ENCODE measurements around the gene ADAMTSL3.
"Not testable (repeated sequence)": the region's sequence is repeated elsewhere in the genome, so short reads cannot be mapped to it uniquely, and the experiment has no call there.

The ADAMTSL3 gene

GRCh38 chr15:83961311-83961710 is 307.4 kb downstream of the ADAMTSL3 start:
- Histone ChIP-seq H3K4me3 (IDR thresholded peaks at IDR 0.05; ENCODE audit: insufficient read depth, low read depth, low read length) (no peak overlapping the region), H4K20me1 (ENCODE audit: insufficient read depth) (no peaks in the 10 kb centered on the region)
- no peak for TF ChIP-seq CTCF (conservative IDR thresholded peaks at IDR 0.05; ENCODE audit: low read depth, low read length)

GRCh38 chr15:83964967-83965366 is 311.0 kb downstream of the ADAMTSL3 start:
- H3K79me2 ChIP-seq (ENCODE audit: insufficient read depth, low read depth); H3K4me1 ChIP-seq (ENCODE audit: low read depth, poor library complexity, severe bottlenecking); H3K4me3 ChIP-seq (IDR thresholded peaks at IDR 0.05; ENCODE audit: insufficient read depth, low read depth, low read length); H2AFZ ChIP-seq (ENCODE audit: low read depth); H3K36me3 ChIP-seq (ENCODE audit: insufficient read depth); H3K9ac ChIP-seq; H3K27me3 ChIP-seq (ENCODE audit: insufficient read depth, low read depth); H3K4me2 ChIP-seq; H3K27ac ChIP-seq; H4K20me1 ChIP-seq (ENCODE audit: insufficient read depth): not testable (repeated sequence)

More at GRCh38 chr15:83961311-83961710, 307.4 kb downstream of the ADAMTSL3 start:
- Histone ChIP-seq H3K36me3 (ENCODE audit: insufficient read depth) (no peaks in the 10 kb centered on the region), H3K9ac (no peak overlapping the region), H3K79me2 (ENCODE audit: insufficient read depth, low read depth) (no peaks in the 10 kb centered on the region), H3K27ac (no peak overlapping the region), H3K27me3 (ENCODE audit: insufficient read depth, low read depth) (no peaks in the 10 kb centered on the region), H3K4me2 (no peak overlapping the region), H2AFZ (ENCODE audit: low read depth) (no peak overlapping the region), H3K4me1 (ENCODE audit: low read depth, poor library complexity, severe bottlenecking) (no peaks in the 10 kb centered on the region)

GRCh38 chr15:83970295-83970890 is 316.5 kb downstream of the ADAMTSL3 start:
- Histone ChIP-seq H4K20me1 (ENCODE audit: insufficient read depth) (no peaks in the 10 kb centered on the region), H3K36me3 (ENCODE audit: insufficient read depth) (no peaks in the 10 kb centered on the region), H3K9ac (no peak overlapping the region), H3K27me3 (ENCODE audit: insufficient read depth, low read depth) (no peaks in the 10 kb centered on the region), H2AFZ (ENCODE audit: low read depth) (no peak overlapping the region), H3K4me2 (no peak overlapping the region), H3K79me2 (ENCODE audit: insufficient read depth, low read depth) (no peaks in the 10 kb centered on the region), H3K4me3 (IDR thresholded peaks at IDR 0.05; ENCODE audit: insufficient read depth, low read depth, low read length) (no peak overlapping the region), H3K4me1 (ENCODE audit: low read depth, poor library complexity, severe bottlenecking) (no peaks in the 10 kb centered on the region), H3K27ac (no peak overlapping the region)
- TF ChIP-seq CTCF (conservative IDR thresholded peaks at IDR 0.05; ENCODE audit: low read depth, low read length): no peak

- Histone ChIP-seq H4K20me1 (ENCODE audit: insufficient read depth) (no peaks in the 10 kb centered on the region), H3K4me1 (ENCODE audit: low read depth, poor library complexity, severe bottlenecking) (no peaks in the 10 kb centered on the region), H3K4me2 (no peak overlapping the region), H2AFZ (ENCODE audit: low read depth) (no peak overlapping the region), H3K4me3 (IDR thresholded peaks at IDR 0.05; ENCODE audit: insufficient read depth, low read depth, low read length) (no peak overlapping the region), H3K9ac (no peak overlapping the region), H3K27ac (no peak overlapping the region), H3K79me2 (ENCODE audit: insufficient read depth, low read depth) (no peaks in the 10 kb centered on the region), H3K36me3 (ENCODE audit: insufficient read depth) (no peaks in the 10 kb centered on the region), H3K27me3 (ENCODE audit: insufficient read depth, low read depth) (no peaks in the 10 kb centered on the region)
- TF ChIP-seq CTCF (conservative IDR thresholded peaks at IDR 0.05; ENCODE audit: low read depth, low read length): no peak
Observed at GRCh38 chr15:83971992-83972391, 318.1 kb downstream of the ADAMTSL3 start.

- H3K4me2 ChIP-seq: no peak overlapping the region
- H3K79me2 ChIP-seq (ENCODE audit: insufficient read depth, low read depth): no peaks in the 10 kb centered on the region
- no peak overlapping the region for H3K27ac ChIP-seq
- H3K9ac ChIP-seq: no peak overlapping the region
- H3K27me3 ChIP-seq (ENCODE audit: insufficient read depth, low read depth): no peaks in the 10 kb centered on the region
- H3K36me3 ChIP-seq (ENCODE audit: insufficient read depth): no peaks in the 10 kb centered on the region
- no peak overlapping the region for H3K4me3 ChIP-seq (IDR thresholded peaks at IDR 0.05; ENCODE audit: insufficient read depth, low read depth, low read length)
- no peaks in the 10 kb centered on the region for H4K20me1 ChIP-seq (ENCODE audit: insufficient read depth)
- H2AFZ ChIP-seq (ENCODE audit: low read depth): no peak overlapping the region
- TF ChIP-seq CTCF (conservative IDR thresholded peaks at IDR 0.05; ENCODE audit: low read depth, low read length): peak; percentile 57
- H3K4me1 ChIP-seq (ENCODE audit: low read depth, poor library complexity, severe bottlenecking): no peaks in the 10 kb centered on the region
Observed at GRCh38 chr15:83973816-83974215, 319.9 kb downstream of the ADAMTSL3 start.

All from KMS-11 (cell line).